A549 treated with AZD9567 at 1 μM for 4 hours (cell line): ENCODE measurements around the gene CCDC60. TPM values are rescaled to one million over a fixed set of nuclear protein-coding genes. Genes with fewer than 3 reads are reported as not detected.

Experiments
- total RNA-seq: library from RNA; stranded (reverse); fragments of 200-300 nt; extraction: Qiagen RNA extraction; gene quantifications from 5 replicates; pipeline ENCODE4 v1.2.3, GENCODE V29; 2022; ENCODE audit not compliant: insufficient read depth

CCDC60 gene, protein sequence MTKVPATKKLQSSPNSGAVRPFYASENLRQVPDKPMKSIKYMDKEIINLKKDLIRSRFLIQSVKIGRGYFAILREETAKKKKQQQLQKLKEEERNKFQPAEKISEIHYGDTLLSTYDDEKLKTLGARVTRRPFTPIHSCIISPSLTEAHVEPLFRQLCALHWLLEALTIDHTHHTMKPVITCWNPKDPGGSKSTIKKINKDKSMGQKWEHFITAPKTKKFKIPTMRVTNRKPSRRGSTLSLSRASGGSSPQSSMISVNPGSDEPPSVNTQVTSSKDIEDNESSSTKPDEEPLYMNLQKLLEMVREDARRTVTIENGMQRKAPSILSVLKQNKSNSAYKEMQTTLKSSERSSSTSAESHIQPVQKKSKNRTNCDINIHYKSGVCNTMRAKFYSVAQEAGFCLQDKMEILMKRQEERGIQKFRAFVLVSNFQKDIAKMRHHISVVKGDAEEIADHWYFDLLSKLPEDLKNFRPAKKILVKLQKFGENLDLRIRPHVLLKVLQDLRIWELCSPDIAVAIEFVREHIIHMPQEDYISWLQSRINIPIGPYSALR
- 0.15 TPM in 1 of 5 replicates, not detected in the others for total RNA-seq

GRCh38 chr12:119334430-119335170 is at the start of gene CCDC60:
Gene CCDC60, plus strand, starts transcription at chr12:119334729. Its CDS starts 448 bp downstream, at chr12:119335177.

Other genes starting within 250 kb of the CCDC60 start
- gene HSPB8, start 155.8 kb upstream of the CCDC60 start, total RNA-seq = 10.4 to 15.7 TPM (median 12.8 TPM) in 5 replicates